NCI-H2107 treated with DMSO at 0.1 percent for 48 hours (cell line): ENCODE data around the gene SLC12A5.

Source experiments
- DNase-seq: peaks from one replicate; lab custom pipeline; 2025; ENCODE audit not compliant: unreplicated experiment; lab: John Stamatoyannopoulos, UW

SLC12A5 gene

DNA sequence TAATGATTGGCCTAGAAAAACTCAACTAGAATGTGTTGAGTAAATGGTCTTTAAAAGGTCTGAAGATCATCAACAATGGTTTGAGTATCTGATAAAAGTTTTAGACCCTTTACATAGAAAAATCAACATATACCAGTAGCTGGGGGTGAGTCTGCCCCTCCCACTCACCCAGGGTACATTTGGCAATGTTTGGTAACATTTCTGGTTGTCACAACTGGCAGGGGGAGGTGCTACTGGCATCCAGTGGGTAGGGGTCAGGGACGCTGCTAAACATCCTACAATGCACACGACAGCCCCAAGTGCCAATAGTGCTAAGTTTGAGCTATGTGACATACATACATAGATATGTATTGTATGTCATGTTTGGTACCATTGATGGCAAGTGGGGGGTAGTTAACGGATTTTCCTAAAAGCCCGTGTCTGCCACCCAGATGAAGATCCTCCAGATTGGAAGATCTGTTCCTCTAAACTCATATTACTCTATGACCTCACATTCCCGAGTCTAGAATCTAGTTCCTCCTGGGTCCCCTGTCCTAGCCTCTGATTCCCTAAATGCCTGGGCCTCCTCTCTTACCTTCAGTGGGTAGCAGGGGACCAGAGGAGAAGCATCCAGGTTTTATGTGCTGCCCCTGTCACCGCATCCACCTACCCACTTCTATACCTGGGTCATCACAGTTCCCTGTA is 22.9 kb upstream of the SLC12A5 start:
- no peak for DNase-seq

DNA sequence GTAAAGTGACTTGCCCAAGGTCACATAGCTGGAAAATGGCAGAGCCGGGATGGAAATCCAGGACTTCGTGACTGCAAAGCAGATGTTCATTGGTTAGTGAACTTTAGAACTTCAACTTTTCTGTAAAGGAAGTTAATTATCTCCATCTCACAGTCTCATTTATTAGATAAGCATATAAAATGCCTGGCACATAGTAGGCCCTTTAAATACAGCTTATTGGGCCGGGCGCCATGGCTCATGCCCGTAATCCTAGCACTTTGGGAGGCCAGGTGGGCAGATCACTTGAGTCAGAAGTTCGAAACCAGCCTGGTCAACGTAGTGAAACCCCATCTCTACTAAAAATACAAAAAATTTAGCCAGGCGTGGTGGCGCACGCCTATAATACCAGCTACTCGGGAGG is 22.1 kb upstream of the SLC12A5 start:
- DNase-seq, result no peak

GRCh38 chr20:46007671-46008070 is 21.3 kb upstream of the SLC12A5 start:
- DNase-seq, result no peak

DNA sequence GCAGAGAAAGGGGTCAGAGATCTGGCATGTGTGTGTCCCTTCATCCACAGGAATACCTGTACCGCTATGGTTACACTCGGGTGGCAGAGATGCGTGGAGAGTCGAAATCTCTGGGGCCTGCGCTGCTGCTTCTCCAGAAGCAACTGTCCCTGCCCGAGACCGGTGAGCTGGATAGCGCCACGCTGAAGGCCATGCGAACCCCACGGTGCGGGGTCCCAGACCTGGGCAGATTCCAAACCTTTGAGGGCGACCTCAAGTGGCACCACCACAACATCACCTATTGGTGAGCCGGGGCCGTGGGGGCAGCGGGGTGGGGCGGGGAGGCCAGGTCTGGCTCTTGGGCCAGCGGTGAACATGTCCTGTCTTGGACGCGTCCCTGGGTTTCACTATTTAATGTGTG is 19.2 kb upstream of the SLC12A5 start:
- DNase-seq, result no peak

DNA sequence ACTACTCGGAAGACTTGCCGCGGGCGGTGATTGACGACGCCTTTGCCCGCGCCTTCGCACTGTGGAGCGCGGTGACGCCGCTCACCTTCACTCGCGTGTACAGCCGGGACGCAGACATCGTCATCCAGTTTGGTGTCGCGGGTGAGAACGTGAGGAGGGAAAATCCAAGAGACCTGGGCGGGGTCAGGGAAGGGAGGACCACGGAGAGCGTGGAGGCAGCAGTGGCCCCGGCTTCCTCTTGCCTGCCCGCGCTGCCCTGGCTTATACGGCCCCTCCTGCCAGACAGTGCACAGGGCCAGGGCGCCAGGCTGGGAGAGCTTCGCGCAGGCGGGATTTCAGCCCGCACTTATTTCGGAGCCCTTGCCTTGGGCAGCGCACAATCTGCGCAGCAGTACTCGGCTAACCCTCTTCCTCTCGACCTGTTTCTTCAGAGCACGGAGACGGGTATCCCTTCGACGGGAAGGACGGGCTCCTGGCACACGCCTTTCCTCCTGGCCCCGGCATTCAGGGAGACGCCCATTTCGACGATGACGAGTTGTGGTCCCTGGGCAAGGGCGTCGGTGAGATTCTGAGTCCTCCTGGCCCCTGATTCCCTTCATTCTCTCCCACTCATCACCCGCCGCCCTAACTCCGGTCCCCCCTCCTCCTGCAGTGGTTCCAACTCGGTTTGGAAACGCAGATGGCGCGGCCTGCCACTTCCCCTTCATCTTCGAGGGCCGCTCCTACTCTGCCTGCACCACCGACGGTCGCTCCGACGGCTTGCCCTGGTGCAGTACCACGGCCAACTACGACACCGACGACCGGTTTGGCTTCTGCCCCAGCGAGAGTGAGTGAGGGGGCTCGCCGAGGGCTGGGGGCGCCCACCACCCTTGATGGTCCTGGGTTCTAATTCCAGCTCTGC is 18.3 kb upstream of the SLC12A5 start:
- DNase-seq, result no peak

GRCh38 chr20:46011631-46012482 is 17.2 kb upstream of the SLC12A5 start:
- no peak for DNase-seq

- DNase-seq, result no peak
These were observed 16.1 kb upstream of the SLC12A5 start for GRCh38 chr20:46012921-46013320.

DNA sequence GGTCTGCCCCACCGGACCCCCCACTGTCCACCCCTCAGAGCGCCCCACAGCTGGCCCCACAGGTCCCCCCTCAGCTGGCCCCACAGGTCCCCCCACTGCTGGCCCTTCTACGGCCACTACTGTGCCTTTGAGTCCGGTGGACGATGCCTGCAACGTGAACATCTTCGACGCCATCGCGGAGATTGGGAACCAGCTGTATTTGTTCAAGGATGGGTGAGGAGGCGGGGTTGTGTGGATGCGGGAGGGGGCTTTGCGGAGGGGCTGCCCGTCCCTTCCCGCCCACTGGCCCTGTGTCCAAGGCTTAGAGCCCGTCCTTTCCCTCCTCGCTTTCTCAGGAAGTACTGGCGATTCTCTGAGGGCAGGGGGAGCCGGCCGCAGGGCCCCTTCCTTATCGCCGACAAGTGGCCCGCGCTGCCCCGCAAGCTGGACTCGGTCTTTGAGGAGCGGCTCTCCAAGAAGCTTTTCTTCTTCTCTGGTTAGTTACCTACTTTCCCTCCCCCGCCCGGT is 15.6 kb upstream of the SLC12A5 start:
- no peak for DNase-seq

DNA sequence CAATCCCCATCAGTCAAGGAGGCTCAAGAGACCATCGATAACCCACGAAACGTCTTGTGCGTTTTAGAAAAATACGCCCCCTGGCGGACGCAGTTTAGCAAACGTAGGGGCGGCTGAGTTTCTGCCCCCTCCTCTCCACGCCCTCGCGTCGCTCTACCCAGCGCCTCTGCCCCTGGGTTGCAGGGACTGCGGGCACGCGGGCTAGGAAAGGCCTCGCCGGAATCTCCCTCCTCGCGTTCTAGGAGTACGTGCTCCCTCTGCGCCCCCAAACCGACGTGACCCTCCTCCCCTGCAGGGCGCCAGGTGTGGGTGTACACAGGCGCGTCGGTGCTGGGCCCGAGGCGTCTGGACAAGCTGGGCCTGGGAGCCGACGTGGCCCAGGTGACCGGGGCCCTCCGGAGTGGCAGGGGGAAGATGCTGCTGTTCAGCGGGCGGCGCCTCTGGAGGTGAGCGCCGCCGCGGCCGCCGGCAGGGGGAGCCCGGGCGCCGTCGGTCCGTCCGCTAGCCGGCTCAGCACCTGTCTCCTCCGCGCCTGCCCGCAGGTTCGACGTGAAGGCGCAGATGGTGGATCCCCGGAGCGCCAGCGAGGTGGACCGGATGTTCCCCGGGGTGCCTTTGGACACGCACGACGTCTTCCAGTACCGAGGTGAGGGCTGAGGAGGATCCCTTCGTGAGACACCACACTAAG is 15.0 kb upstream of the SLC12A5 start:
- peak; percentile 6 for DNase-seq

GRCh38 chr20:46014517-46015396 is 14.3 kb upstream of the SLC12A5 start:
- DNase-seq, result no peak

- DNase-seq, result no peak
These were observed 11.7 kb upstream of the SLC12A5 start for GRCh38 chr20:46017272-46017671.

DNA sequence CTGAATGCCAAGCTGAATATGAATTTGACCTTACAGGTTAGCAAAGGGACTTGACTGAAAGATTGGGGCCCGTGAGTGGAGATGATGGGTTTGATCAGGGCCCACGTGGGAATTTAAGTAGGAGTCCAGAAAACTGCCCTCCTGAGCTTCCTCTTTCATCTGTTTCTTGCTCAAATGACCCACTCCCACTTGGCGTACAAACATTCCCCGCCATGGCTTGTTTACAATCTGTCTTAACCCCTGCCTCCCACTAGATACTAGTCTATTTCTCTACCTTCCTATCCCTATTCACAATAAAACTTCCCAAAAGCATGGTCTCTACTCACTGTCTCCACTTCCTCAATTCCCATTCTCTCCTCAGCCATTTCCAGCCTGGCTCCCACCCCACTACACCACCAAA is 10.9 kb upstream of the SLC12A5 start:
- no peak for DNase-seq

DNA sequence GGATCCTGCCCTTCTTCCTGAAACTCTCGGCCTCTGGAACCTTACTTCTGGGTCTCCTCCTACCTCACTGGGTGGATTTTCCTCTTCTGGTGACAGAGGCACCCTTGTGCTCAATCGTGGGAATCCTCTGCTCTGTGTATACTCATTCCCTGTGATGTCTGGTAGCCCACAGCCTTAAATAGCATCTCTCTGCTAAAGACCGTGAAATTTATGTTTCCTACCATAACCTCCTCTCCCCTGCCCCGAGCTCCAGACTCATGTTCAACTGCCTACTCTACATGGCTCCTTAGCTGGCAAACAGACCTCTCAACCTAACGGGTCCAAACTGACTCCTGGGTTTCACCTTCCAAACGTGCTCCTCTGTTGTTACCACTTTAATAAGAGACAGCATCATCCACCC is 10.4 kb upstream of the SLC12A5 start:
- DNase-seq, result no peak

GRCh38 chr20:46020555-46020954 is 8.5 kb upstream of the SLC12A5 start:
- no peak for DNase-seq

GRCh38 chr20:46021361-46022359 is 7.4 kb upstream of the SLC12A5 start:
- no peak for DNase-seq

- DNase-seq, result no peak
These were observed 6.4 kb upstream of the SLC12A5 start for GRCh38 chr20:46022411-46023147.

- DNase-seq, result no peak
These were observed 5.9 kb upstream of the SLC12A5 start for GRCh38 chr20:46023148-46023484.

DNA sequence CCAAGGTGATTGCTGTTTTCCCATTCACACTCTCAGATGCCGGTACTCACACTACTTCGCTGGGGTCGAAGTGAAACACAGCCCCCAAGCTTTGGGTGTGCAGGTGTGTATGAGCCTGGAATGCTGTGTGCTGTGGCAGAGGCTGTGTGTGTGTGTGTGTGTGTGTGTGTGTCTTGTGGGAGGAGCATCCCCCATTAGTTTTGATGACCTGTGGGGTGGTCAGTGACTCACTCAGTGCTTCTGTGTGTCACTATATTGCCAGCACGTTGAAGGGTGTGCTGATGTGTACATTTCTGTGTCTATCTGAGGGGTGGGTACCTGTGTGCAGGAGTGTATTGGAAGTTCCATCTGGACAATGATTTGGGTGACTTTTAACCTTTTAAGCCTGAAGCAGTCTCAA is 5.0 kb upstream of the SLC12A5 start:
- no peak for DNase-seq
